Measurements from ENCODE around the gene PRKCB.
"Not testable (repeated sequence)": the region's sequence is repeated elsewhere in the genome, so short reads cannot be mapped to it uniquely, and the experiment has no call there.

PRKCB gene

DNA sequence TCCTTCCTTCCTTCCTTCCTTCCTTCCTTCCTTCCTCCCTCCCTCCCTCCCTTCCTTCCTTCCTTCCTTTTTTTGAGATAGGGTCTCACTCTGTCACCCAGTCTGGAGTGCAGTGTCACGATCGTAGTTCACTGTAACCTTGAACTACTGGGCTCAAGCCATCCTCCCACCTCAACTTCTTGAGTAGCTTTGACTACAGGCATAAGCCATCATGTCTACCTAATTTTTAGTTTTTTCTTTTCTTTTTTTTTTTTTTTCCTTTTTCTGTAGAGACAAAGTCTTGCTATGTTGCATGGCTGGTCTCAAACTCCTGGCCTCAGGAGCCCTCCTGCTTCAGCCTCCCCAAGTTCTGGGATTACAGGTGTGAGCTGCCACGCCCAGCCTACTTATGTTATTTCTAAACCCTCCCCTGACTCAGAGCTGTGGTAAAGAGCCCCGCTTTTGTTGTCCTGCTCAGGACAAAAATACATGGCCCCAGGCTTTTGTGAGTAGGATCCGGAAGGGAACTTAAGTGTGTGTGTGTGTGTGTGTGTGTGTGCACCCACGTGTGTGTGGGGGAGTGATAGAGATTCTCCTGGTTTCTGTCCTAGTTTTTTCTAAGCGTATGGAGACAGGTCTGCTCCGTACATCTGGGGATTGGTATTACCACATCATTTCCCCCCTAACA lies 67.1 kb downstream of the PRKCB start:
- DNase-seq (ENCODE audit: low read depth, low spot score) = no peak

DNA sequence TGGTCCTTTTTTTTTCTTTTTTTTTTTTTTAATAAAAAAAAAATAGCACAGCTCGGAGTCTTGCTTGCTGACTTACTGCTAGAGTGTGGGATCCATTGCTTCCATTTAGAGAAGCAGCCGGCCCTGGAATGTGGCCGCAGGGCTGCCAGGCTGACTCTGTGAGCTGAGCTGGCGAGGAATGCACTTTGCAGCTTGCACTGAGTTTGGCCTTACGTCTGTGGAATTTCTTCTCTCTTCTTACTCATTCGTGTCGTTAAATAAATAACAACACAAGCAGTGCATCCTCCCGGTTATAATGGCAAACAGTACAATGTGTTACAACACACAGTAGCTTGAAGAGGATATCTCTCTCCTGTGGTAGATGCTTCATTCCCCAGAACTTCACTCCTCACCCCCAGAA lies 69.2 kb downstream of the PRKCB start:
- peak; percentile 93 for DNase-seq (ENCODE audit: low read depth, low spot score)

DNA sequence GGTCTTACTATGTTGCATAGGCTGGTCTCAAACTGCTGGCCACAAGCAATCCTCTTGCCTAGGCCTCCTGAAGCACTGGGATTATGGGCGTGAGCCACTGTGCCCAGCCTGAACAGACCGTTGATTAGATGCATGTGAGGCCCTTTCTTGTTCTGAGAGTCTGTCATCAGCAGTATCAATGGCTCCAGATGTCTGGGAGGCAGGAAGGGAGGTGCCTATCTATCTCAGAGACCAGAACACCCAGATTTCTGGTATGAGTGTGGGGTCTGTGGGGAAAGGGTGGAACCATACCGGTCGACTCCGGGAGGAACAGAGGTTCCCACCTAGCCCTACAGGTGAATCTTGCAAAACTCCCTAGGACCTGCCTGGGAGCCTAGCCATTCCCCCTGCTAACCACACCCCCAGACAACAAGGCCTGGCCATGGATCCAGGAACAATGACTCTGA lies 71.7 kb downstream of the PRKCB start:
- no peak for DNase-seq (ENCODE audit: low read depth, low spot score)

DNA sequence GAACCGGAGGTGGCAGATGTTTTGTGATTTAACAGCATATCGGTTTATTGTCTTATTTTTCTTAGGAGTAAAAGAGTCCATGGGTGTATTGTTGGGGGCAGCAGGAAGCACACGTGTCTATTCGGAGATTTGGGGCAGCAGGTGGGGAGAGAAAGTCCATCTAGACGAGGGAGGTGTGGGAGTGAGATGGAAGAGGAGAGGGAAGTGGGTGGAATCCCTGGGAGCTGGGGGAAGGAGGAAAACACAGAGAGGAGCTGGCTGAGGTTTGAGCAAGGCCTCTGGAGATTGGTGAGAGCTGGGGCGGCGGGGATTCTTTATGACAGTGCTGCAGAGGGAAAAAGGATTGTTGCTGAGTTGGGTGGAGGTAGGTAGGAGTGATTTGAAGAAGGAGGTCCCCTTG lies 72.1 kb downstream of the PRKCB start:
- DNase-seq (ENCODE audit: low read depth, low spot score) = no peak

DNA sequence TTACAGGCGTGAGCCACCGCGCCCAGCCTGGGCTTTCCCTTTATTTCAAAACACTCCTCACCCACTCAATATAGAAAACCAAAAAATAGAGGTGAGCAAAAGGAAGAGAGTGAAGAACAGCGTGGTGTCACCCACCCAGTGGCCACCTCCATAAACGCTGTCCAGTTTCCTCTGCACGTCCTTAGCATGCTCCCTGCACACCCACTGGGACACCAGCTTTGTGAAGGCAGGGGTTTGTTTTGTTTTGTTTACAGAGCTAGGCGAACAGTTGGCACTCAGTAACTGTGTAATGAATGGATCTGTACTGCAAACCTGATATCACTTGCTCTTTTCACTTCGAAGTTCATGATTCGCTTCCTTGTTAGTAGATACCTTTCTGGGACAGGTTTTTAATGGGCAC lies 73.0 kb downstream of the PRKCB start:
- DNase-seq (ENCODE audit: low read depth, low spot score) = no peak

DNA sequence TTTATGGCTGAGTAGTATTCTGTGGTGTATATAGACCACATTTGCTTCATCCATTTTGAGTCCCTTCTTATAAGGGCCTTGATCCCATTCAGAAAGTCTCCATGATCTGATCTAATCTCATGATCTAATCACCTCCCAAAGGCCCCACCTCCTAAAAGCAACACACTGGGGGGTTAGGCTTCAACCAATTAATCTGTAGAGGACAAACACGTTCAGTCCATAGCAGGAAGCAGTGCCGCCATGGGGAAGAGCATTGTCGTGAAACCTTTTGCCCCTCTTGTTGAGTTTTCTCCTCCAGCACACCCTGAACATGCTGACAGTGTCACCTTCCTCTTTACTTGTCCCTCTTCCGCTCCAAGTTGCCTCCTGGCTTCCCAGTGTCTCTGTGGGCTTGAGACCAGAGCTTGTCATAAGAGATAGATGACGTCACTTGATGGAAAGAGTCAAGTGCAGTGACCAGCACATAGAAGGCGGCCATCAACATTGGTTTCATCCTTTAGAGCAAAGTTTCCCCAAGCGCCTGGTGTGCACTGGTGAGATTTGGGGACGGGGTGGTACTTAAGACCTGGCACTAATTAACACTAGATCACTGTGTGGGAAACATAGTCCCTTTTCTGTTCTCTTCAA lies 74.1 kb downstream of the PRKCB start:
- no peak for DNase-seq (ENCODE audit: low read depth, low spot score)

DNA sequence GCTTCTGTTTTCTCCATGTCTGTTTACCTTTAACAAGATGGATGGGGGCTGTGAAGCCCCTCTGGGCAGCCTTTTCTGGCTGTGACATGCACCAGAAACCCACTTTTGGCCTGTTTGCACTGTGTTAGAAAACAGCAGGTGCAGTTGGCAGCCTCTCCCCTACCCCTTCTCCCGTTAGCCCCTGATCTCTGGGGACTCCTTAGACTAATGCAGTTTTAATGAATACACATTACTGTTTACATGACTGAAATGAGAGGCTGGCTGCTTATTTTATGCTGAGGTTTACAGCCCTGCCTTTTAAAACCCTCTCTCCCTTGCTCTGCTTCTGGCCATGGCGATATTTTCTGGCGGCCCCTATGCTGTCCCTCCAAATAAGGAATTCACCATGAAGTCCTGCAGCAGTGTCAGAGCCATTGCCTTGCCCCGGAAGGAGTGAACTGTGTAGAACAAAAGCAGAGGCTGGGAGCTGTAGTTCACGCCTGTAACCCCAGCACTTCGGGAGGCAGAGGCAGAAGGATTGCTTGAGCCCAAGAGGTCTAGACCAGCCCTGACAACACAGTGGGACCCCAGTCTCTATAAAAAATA lies 79.3 kb downstream of the PRKCB start:
- DNase-seq (ENCODE audit: low read depth, low spot score) = no peak

DNA sequence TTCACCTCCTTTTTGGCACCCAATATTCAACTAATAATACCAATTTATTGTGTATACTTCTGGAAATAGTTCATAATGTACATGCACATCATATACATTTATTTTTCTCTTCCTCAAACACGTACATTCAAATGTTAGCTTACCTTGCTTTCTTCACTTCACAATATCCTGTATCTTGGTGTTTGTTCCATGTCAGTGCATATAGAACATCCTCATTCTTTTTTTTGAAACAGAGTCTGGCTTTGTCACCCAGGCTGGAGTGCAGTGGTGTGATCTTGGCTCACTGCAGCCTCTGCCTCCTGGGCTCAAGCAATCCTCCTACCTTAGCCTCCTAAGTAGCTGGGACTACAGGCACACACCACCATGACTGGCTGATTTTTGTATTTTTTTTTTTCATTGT lies 80.8 kb downstream of the PRKCB start:
- DNase-seq (ENCODE audit: low read depth, low spot score) = not testable (repeated sequence)

DNA sequence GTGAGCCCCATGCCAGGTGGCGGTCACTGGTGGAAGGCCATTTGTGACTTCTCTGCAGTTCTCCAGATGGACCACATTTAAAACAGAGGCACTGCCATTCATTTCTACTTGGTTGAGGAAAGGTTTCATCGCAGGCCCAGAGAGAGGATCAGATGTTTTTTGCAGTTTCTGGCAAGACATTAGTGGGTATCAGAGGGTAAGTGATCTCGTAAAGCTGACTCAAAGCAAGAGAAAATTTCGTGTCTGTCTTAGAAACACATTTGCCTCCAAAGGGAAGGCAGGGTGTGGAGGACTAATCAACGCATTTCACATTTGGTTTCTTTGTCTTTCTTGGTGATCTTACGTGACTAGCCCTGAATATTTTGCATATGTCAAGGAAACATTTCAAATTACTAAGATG lies 81.8 kb downstream of the PRKCB start:
- no peak for DNase-seq (ENCODE audit: low read depth, low spot score)

DNA sequence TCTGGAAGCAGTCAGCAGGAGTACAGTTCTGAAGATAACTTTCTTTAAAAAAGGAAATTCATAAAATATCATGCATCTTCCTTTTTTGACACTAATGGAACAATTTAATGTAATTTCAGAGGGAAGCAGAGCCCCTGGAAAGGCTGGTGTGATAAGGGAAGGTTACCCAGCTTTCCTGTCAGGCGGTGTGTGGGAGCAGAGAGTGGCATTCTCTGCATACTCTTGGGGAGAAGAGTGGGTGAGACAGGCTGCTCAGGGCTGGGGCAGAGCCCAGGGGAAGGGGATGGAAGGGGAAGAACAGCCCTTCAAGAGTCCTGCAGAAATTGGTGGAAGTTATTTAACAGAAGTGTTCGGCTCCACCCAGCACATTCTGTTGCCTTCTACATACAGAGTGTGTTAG lies 84.7 kb downstream of the PRKCB start:
- no peak for DNase-seq (ENCODE audit: low read depth, low spot score)

DNA sequence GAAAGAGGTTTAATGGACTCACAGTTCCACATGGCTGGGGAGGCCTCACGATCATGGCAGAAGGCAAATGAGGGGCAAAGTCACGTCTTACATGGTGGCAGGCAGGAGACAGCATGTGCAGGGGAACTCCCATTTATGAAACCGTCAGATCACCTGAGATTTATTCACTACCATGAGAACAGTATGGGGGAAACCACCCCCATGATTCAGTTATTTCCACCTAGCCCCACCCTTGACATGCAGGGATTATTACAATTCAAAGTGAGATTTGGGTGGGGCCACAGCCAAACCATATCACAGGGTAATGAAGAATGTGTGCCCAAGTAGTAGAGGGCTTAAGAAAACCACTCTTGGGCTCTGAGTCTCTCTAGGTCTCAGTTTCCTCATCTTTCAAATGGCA lies 85.1 kb downstream of the PRKCB start:
- DNase-seq (ENCODE audit: low read depth, low spot score) = no peak

DNA sequence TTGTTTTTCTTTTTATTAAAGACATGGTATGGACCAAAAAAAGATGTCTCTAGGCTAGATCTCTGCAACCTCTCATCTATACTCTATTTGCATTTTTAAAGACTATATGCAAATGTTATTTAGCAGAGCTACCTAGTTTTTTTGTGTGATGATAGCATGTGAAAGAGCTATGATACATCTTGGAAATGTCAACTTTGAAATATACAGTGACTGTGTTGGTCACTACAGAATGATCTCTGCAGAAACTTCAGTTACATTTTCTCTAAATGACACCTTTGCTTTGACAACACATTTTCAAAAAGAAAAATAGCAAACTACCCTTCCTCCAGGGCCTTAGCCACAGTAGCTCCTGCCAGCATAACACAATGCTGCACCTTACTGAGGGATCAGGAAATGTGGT lies 86.6 kb downstream of the PRKCB start:
- DNase-seq (ENCODE audit: low read depth, low spot score) = no peak

DNA sequence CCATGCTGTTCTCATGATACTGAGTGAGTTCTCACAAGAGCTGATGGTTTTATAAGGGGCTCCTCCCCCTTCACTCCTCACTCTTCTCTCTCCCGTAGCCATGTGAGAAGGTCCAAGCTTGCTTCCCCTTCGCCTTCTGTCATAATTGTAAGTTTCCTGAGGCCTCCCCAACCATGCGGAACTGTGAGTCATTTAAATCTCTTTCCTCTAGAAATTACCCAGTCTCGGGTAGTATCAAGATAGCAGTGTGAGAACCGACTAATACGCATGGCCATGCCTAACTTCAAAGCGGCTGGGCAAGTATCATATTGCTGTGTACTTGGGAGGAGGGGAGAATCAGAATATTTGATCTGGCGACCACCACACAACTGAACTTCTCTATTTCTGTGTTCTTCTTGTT lies 88.3 kb downstream of the PRKCB start:
- DNase-seq (ENCODE audit: low read depth, low spot score) = no peak

DNA sequence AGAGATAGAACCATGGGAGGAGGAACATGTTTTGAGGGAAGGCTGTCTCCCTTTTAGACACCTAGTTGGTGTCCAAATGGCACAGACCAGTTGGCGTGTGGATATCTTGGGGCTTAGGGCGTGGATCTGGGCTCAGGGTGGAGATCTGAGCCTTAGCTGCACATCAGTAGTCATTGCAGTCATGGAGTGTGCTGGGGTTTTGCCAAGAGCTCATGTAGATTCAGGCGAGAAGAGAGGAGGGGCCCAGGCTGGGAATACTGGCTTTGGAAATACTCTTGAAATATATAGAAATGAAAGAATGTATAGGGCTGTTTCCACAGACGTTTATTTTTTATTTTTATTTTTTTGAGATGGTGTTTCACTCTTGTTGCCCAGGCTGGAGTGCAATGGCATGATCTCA lies 92.0 kb downstream of the PRKCB start:
- no peak for DNase-seq (ENCODE audit: low read depth, low spot score)

DNA sequence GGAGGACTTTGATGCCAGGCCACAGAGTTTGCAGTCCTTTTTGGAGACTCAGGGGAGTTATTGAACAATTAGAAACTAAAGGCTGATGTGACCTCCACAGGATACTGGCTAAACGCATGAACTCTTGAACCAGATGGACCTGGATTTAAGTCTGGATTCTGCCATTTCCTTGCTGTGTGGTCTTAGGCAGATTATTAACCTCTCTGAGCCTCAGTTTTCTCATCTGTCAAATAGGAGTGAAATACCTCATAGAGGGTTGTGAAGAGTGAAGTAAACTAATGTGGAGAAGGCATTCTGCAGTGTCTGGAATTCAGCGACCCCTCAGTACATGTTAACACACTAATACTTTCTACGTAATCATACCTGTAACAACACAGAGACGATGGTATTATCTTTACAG lies 93.5 kb downstream of the PRKCB start:
- no peak for DNase-seq (ENCODE audit: low read depth, low spot score)

DNA sequence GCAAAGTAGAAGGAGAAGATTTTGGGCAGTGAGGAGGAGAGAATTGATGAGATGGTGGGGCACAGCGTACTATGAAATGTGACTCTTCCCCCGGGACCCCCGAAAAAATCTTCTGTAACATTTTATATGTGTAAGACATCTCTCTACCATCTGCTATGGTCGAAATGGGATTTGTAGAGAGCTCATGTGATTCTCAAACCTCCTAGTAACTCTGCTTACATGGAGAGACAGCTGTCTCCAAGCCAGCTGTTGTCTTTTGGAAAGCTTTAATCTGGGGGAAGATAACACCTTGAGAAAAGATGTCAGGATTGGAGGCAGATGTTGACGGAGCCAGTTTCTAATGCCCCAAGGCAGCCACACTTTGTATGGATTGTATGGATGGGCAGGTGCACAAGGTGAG lies 94.1 kb downstream of the PRKCB start:
- no peak for DNase-seq (ENCODE audit: low read depth, low spot score)

DNA sequence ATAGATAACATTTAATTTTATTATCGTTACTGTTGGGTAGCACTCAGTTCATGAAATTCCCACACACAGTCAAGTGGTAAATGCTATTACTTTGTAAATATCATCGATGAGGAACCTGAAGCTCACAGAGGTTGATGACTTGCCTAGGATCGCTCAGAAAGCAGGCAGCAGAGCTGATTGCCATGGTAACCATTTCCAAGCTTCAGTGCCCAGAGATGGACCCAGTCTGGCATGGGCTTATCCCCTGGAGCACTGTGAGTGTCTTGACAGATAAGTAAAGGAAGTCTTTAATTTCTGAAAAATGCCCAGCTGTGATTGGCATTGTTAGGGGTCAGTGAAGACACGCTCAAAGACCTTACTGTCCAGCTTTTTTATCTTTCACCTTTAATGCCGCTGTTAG lies 95.0 kb downstream of the PRKCB start:
- no peak for DNase-seq (ENCODE audit: low read depth, low spot score)

DNA sequence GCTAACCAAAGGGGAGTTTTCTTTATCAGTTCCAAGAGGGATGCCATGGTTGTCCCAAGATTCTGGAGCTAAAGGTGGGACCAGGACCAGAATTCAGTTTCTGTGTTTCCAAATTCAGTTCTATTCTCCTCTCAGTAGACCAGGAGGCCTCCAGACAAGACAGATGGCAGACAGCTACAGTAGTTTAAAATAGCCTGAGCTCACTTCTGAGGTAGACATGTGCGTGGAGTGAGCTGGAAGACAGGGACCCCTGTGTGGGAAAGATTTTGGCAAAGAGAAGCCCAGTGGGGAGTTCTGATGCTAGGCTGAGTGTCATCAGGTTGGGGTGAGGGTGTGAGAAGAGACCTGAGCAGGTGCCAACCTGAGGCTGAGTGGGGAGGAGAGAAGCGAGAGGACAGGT lies 95.4 kb downstream of the PRKCB start:
- DNase-seq (ENCODE audit: low read depth, low spot score) = no peak

DNA sequence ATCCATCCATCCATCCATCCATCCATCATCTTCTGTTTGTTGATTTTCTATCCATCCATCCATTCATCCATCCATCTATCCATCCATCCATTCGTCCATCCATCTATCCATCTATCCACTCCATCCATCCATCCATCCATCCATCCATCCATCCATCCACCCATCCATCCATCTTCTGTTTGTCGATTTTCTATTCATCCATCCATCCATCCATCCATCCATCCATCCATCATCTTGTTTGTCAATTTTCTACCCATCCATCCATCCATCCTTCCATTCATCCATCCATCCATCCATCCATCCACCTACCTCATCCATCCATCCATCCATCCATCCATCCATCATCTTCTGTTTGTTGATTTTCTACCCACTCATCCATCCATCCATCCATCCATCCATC lies 97.9 kb downstream of the PRKCB start:
- DNase-seq (ENCODE audit: low read depth, low spot score) = not testable (repeated sequence)

DNA sequence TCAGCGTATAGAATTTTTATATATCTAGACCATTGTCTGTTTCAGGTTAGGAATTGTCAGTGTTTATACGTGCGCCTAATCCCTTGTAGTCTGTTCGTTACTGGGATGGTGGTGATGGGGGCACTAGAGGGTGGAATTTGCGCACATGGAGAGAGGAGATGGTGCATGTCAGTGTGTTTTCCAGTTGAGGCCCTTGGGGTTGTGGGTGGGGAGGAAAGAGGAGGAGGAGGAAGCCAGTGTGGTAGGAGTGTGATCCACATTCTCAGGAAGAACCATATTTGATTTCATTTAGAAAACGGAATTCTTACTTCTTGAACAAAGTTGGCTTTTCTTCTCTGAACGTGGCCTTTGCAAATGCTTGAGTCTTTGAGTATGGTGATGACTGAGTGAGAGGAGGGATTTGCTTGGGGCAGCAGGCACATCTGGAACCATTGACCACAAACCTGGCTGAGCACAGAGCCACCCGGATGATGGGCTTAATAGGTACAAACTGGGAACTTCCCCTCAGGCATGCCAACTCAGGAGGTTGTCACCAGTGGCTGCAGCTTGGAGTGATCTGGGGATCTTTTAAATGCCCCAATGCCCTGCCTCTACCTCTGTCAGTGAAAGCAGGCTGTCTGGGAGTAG lies 98.9 kb downstream of the PRKCB start:
- DNase-seq (ENCODE audit: low read depth, low spot score) = no peak

DNA sequence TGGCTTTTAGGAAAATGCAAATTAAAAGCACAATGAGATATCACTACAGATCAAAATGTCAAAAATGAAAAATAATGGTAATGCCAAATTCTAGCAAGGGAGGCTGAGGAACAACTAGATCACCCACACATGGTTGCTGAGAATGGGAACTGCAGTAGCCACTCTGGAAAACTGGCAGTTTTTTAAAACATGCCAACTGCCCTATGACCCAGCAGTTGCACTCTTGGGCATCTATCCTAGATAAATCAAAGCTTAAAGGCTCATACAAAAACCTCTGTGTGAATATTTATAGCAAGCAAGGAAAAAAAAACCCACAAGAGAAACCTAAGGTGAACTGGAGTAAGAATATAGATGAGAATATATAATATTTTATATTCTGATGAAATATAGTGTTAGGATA lies 104.3 kb downstream of the PRKCB start:
- DNase-seq (ENCODE audit: low read depth, low spot score) = no peak

DNA sequence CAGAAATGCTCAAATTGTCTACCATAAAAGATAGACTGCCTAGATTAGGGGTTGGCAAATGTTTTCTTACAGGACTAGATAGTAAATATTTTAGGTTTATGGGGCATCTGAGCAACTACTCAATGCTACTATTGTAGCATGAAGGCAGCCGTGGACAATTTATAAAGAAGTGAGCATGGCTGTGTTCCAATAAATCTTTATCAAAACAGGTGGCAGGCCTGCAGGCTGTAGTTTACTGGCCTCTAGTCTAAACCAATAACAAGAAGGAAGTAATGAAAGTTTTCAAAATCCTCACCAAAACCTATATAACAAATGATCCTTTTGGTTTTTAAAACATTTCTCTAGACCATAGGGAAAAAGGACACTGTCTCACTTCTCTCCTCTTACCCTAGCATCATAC lies 105.2 kb downstream of the PRKCB start:
- DNase-seq (ENCODE audit: low read depth, low spot score) = no peak

DNA sequence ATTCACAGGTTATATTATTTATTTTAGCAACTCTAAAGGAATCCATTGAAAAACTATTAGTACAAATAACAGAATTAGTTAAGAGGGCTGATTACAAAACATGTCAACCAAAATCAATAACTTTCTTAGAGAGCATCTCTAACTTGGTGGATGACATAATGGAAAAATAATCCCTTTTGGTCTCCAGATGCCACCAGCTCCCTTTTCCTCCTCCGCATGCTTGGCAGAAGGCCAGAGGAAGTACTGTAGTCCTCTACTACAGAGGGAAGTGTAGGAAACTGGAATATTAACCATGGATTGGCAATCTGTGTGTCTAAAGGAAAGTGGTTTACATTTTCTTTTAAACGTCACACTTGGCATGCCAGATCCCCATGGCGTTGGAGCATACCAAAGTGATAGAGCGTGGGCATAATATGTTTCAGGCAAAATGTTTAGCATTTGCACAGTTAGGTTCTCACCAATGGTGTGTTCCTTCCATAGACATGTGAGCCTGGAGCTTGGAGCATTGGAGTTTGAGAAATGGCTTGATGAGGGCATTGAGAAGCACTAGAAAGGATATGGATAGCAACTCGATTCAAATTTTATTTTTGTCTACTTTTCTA lies 106.3 kb downstream of the PRKCB start:
- DNase-seq (ENCODE audit: low read depth, low spot score) = no peak
